Astrocyte (in vitro differentiated cells and primary cell): ENCODE measurements around the gene POLN.

ENCODE experiments used
- CTCF ChIP-seq: IDR thresholded peaks from 2 replicates; pipeline ENCODE4 v1.5.1; 2011; ENCODE audit warnings: low read depth, mild to moderate bottlenecking, inconsistent platforms, low read length, moderate library complexity; ENCODE audit not compliant: insufficient read depth
- EZH2 ChIP-seq: IDR thresholded peaks from 2 replicates; pipeline ENCODE4 v1.6.1; 2012; ENCODE audit warnings: mild to moderate bottlenecking, low read length, inconsistent platforms; ENCODE audit not compliant: insufficient read depth

GRCh38 chr4:2132438-2132837, 109.5 kb downstream of the POLN start:
- no peak for TF ChIP-seq CTCF
- TF ChIP-seq EZH2 = no peak
